Measurements from ENCODE around the gene TOPAZ1.
A peak's percentile ranks its signal among the peaks of the same experiment; 100 is the strongest.
"Not testable (repeated sequence)": the region's sequence is repeated elsewhere in the genome, so short reads cannot be mapped to it uniquely, and the experiment has no call there.

Gene TOPAZ1

DNA sequence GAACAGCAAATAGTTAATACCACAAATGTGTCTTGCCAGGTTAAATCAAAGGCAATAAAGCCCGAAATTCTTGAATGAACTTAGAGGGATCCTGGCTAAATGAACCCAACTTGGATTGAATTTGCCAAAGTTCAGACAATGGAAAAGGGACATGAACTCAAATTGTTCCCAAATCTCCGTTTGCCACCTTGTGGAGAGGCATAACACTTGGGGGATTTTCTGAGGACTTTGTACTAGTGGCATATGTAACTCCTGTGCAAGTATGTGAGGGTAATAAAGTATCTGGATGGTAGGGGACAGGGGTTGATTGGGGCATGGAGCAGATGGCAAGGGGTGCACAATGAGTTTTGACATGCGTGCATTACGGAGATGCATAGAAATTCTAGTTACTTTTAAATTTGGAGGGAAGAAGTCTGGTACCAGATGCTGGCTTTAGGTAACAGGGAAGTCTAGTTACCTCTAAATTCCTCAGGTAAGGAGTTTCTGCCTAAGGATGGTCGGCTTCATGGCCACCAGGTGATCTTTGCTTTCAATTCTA is 95.6 kb downstream of the TOPAZ1 start:
- no peak for DNase-seq

DNA sequence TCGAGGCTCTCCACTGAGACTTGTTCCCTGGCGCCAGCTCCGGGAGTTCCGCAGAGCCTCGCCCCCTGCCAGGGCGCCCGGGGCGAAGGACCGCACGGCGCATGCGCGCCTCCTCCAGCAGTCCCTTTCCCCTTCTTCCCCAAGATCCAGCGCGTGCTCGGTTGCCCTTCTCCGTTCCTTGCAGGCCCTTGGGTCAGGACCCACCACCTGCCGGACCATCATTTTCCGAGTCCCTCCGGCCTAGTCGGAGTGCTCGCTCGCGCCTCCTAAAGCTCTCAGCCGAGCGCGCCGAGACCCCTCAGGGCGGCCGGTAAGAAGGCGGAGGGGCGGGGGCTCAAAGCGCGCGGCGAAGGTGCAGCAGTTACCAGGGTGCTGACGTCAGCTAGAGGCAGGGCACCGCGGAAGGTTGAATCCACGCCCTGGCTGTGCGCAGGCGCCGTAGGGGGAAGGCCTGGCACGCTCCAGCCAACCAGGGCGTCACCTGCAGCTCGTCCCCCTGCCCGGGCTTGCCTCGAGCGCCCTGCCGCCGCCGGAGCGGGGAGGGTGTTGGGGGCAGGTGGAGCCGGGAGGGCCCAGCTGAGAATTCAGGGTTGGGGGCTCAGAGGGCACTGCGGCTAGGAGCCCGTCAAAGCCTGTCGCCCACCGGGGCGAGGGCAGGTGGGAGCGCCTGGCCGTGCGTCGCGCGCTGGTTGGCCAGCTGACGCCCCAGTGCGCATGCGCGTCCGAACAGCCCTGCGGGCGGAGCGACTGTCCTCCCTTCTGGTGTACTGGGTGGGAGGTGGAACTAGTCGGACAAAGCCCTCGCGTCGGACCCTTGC is 96.5 kb downstream of the TOPAZ1 start, which contains the start of gene TCAIM:
Gene TCAIM (plus strand): TSS at position 757 of the 818 bp plus-strand sequence. CDS start 16,017 bp downstream, outside the sequence.
- peak; percentile 87 for DNase-seq

DNA sequence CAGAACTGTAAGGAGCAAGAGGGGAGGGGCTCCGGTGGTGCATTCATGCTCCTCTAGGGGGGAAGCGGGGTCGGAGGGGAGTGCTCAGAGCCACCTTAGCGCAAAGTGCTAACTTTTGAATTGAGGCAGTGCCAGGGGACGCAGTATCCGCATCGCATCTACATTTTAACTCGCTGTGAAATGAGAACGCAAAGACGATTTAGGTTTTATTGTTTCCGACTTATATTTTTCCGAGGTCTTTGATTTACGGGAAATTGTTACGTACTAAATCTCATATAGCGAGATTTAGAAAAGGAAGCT is 97.1 kb downstream of the TOPAZ1 start:
- DNase-seq: no peak

DNA sequence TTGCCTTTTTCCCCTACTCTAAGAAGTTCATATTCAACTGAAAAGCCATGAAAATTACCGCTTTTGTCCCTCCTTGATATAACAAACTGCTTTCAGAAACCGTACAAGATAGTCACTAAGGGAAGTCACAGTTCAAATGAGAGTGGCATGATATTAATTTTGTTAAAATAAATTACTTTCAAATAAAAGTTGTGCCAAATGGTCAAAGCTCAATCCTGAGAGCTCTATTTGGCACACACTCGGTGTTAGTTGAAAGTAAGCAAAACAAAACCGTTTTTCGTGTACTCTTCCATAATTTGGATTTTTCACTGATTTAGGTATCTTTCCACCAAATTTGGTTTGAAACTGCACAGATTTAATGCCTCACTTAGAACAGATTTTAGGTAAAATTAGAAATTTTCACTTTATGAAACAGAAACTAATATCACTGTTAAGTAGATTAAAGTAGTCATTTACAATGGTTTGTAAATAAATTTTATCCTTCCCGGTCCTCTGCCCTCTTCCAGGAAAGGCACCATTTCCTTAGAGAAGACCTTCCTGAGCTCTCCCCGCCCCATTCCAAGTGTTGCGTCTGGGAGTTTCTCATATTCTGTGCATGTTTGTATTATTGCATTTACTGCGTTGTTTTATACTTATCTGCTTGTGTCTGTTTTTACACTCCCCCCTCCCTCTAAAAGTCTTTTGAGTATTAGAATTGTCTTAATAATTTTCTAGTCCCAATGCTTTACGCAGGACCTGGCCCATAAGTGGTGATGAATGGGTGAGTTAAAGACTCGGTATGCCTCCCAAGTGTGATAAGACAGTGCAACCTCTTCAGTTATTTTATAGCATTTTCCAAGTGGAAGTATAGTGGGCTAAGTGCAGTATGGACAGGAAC is 97.7 kb downstream of the TOPAZ1 start:
- no peak for DNase-seq

DNA sequence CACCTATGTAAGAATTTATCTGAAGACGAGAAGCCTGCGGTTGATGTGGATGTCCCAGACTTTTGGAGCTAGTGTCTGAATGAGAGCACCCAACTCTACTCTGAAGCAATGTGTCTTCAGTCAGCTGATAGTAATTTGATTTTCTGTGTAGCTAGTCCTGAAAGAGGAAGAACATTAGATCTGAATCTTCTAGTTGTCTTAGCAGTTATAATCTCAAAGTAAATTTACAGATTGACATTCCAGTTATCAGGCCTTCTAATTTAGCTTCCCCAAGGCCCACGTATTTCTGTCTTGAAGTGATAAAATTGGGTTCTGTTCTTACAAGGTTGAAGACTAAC is 98.3 kb downstream of the TOPAZ1 start:
- DNase-seq: no peak

DNA sequence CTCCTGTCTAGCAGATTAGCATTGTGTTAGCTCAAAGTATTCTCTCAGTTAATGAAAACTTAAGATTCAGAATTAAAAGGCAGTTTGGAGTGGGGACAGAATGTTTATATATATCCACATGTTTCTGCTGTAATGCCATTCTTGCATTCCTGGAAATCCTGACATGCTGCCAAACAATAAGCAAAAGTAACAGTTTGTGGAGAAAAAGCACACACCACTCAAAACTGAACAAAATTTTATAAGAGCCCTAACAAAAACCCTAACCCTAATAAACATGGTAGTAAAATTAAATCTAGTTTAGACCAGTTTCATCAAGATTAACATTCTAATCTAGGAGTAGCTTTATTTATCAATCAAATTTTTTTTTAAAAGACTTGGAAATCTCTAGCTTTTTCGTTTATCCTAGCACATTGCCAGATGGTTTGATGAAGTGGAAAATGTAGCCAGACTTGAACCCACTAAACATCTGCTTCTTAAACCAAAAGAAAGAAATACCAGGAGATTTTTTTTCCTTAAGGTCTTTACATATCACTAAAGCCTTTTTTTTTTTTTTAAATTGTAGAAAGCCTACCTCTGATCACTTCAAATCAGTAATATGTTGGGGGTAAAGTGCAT is 100.6 kb downstream of the TOPAZ1 start:
- no peak for DNase-seq

DNA sequence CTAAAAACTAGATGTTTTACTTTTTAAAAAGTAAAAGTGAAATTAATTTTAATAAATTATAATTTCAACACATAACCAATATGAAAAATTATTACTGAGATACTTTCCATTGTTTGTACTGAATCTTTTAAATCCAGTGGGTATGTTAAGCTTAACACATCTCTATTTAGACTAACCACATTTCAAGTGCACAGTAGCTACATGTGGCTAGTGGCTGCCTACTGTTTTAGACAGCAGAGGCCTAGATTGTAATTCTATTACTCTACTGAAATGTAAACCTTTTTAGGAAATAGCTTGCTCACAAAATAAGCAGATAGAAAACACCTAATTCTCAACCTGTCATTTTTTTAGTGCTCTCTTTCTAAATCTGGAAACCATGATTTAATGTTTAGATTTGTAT is 101.7 kb downstream of the TOPAZ1 start:
- no peak for DNase-seq

DNA sequence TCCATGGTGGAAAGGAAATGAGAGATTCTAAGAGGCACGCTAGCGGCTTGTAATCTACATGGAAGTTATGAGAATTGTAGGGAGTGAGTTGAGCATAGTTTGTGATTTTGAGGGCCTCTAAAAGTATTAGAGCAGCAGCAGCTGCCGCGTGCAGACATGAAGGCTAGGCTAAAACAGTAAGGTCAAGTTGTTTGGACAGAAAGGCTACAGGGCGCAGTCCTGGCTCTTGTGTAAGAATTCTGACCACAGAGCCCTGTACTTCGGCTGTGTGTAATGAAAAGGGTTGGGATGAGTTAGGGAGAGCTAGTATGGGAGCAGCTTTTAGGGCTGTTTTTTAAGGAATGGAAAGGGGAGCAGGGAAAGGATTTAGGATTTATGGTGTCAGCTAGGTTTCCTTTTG is 104.9 kb downstream of the TOPAZ1 start:
- DNase-seq: not testable (repeated sequence)

DNA sequence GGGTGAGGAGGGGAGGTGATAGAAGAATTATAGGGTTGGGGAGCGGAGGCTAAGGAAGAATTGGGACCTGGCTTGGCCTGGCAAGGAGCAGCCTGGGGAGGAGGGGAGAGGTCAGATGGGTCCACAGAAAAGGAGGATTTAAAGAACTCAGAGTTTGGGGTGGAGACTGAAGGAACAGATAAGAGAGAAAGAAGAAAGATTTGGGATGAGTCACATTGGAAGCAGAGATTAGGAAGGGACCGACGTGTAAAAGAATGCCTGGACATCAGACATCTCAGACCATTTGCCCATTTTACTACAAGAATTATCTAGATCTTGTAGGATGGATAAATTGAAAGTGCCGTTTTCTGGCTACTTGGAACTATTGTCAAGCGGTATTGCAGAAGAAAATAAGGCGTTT is 107.3 kb downstream of the TOPAZ1 start:
- DNase-seq: no peak

DNA sequence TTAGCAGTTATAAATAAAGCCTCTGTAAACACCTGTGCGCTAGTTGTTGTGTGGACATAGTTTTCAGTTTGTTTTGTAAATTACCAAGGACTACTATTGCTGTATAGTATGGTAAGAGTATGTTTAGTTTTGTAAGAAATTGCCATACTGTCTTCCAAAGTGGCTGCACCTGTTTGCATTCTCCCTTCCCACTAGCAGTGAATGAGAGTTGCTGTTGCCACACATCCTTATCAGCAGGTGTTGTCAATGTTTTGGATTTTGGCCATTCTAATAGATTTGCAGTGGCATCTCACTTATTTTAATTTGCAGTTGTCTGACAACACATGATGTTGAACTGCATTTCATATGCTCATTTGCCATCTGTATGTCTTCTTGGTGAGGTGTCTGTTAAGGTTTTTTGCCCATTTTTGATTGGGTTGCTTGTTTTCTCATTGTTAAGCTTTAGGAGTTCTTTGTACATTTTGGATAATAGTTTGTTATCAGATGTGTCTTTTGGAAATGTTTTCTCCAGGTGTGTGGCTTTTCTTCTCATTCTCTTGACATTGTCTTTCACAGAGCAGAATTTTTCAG is 111.8 kb downstream of the TOPAZ1 start:
- no peak for DNase-seq

DNA sequence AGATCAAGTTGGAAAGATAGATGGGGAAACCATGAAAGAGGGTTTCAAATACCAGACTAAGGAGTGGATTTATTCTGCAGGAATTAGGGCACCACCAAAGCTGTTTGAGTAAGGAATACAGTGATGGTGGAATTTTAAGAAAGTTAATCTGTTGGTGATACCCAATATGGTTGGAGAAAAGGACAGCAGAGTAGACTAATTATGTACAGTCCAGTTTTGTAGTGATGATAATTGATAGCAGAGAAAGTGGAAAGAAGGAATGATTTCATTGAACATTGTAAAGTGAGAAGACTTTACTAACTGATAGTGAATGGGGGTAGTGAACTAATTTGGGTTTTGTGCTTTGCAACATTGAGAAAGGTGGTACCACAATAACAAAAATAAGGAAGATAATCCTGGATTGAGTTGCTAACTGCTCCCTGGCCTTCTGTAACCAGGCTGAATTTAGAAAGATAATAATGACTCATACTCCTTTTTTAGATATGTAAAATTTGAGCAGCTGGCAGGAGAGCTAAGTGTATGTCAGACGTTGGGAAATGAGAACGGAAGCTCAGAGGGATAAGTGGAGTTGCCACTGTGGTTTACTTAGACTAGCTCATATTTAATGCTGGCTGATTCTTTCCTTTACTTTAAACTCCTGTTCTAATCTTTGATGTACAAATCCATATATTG is 113.8 kb downstream of the TOPAZ1 start:
- no peak for DNase-seq

DNA sequence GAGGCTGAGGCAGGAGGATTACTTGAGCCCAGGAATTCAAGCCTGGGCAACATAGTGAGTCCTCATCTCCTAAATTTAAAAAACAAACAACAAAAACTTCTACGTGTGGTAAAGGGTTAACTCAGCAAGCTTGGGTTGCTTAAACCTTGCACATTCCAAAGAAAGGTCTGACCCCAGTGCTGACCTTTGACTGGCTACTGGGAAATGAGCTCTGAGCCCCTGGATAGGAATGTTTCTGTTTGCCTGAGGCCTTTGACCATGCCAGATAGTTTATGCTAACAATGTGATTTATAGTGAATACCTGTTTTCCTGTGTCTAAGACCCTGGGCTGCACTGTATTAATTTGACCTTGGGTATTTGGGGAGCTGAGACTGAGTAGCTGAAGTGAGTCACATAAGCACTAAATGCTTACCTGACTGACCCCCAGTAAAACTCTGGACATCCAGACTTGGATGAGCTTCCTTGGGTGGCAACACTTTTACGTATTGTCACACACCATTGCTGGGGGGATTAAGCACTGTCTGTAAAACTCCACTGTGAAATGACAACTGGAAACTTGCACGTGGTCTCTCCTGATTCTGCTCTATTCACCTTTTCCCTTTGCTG is 117.6 kb downstream of the TOPAZ1 start:
- no peak for DNase-seq

DNA sequence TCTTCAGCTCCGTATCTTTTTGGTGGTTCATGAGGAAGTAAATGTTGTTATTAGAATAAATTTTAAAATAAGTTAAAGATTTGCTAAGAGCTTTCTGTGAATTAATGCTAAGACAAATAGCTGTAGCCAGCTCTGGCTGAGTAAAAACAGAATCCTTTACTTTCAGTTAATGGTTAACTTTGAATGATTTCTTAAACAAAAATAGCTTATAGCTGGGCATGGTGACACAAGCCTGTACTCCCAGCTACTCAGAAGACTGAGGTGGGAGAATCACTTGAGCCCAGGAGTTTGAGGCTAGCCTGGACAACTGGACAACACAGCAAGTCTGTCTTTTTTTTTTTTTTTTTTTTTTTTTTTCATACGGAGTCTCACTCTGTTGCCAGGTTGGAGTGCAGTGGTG is 121.9 kb downstream of the TOPAZ1 start:
- no peak for DNase-seq

DNA sequence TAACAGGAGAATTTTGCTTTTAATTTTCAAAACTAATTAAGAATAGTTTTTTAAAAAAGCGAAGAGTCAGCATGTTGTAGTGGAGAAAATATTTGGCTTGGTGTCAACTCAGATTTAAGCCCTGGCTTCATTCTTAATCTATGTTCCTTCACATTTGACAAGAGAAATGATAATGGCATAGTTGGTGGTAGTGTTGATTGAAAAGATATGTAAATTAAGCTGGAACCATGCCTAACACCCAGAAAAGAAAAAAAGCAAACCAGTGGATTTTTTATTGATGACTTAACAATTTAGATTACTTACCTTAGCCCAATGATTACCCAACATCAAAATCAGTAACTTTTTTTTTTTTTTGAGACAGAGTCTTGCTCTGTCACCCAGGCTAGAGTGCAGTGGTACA is 124.3 kb downstream of the TOPAZ1 start:
- DNase-seq: no peak

DNA sequence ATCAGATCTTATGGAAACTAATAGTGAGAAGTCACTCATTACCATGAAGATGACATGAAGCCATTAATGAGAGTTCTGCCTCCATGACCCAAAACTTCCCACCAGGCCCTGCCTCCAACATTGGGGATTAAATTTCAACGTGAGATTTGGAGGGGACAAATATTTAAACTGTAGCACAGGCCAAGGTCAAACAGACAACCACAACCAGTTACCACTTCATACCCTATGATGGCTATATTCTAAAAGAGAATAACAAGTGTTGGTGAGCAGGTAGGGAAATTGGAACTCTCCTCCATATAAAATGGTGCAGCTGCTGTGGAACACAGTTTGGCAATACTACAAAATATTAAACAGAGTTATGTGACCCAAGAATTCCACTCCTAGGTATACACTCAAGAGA is 133.8 kb downstream of the TOPAZ1 start:
- no peak for DNase-seq
